ENCODE results near the gene PRKG1. TPM values are rescaled to one million over a fixed set of nuclear protein-coding genes. Genes with fewer than 3 reads are reported as not detected.

The PRKG1 gene
- total RNA-seq, 4 donors from 2014 or later: 24.5 to 46.1 (median 37.1) TPM

DNA sequence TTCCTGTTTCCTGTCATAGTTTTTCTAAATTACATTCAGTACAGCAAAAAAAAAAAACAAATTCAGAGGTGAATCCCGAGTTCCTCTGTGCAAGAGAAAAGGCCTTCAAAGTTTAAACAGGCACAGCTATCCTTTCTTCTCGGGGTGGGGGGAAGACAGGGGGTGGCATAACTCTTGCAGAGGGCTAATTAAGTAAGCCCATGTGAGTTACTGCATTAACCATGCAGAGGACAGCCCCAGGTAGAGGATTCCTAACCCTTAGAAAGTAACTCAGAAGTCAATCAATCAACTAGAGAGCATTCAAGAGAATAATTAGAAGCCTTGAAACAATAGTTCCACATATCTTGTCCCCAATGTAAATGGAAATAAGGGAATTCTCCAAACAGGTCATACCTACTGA, 454.2 kb downstream of the PRKG1 start:
- no peak for DNase-seq (ENCODE audit: extremely low spot score)
- intact Hi-C loops (cut with DNase I): no loop called here
- Histone ChIP-seq H3K9me3 (no peaks in the 10 kb centered on the region), H3K36me3 (no peaks in the 10 kb centered on the region), H3K4me3 (no peak overlapping the region), H3K27me3 (no peaks in the 10 kb centered on the region), H3K27ac (replicated peaks in 1 of 4) (no peak overlapping the region), H3K4me1 (peaks cover 0 to 17% (median 15%) of the 10 kb centered on the region in 4 donors)
- no peak for TF ChIP-seq CTCF (IDR thresholded peaks at IDR 0.05)
- no peak for TF ChIP-seq POLR2AphosphoS5 (IDR thresholded peaks at IDR 0.05)
- TF ChIP-seq POLR2A (IDR thresholded peaks at IDR 0.05; ENCODE audit: low read depth): no peak
- TF ChIP-seq EP300 (IDR thresholded peaks at IDR 0.05): no peak
- 46% methylated on average over 2 of the region's 2 CpGs for WGBS

DNA sequence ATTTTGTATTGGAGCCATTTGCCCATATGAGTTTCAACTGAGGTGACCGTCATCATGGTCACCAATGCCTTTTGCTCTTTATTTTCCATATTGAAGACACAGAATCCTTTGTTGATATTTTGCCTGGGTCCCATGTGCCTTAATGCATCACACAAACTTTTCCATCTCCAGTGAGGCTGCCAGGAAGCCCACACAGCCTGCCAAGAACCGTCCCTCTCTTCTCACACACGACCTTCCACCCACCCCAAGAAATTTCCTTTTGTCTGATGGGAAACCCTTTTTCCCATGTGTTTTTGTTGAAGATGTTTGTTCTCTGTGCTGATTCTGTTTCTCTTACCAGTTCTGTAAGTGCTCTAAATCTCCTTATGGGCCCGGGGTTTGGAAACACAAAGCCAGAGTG, 456.3 kb downstream of the PRKG1 start:
- TF ChIP-seq POLR2AphosphoS5 (IDR thresholded peaks at IDR 0.05): no peak
- no peak for TF ChIP-seq POLR2A (IDR thresholded peaks at IDR 0.05; ENCODE audit: low read depth)
- no peak for TF ChIP-seq CTCF (IDR thresholded peaks at IDR 0.05)
- TF ChIP-seq EP300 (IDR thresholded peaks at IDR 0.05): no peak
- H3K4me1 ChIP-seq: peaks cover 0 to 17% (median 15%) of the 10 kb centered on the region in 4 donors
- 66% methylated on average over 4 of the region's 4 CpGs for WGBS
- H3K27ac ChIP-seq (replicated peaks in 1 of 4): no peak overlapping the region
- no peaks in the 10 kb centered on the region for H3K36me3 ChIP-seq
- H3K9me3 ChIP-seq: no peaks in the 10 kb centered on the region
- H3K4me3 ChIP-seq: no peak overlapping the region
- intact Hi-C loops (cut with DNase I): no loop called here
- DNase-seq (ENCODE audit: extremely low spot score): no peak
- H3K27me3 ChIP-seq: no peaks in the 10 kb centered on the region

GRCh38 chr10:51532044-51532443, 457.8 kb downstream of the PRKG1 start:
- no peak overlapping the region for H3K27ac ChIP-seq (replicated peaks in 1 of 4)
- no peaks in the 10 kb centered on the region for H3K9me3 ChIP-seq
- 92% methylated on average over 4 of the region's 4 CpGs for WGBS
- no peak for DNase-seq (ENCODE audit: extremely low spot score)
- TF ChIP-seq POLR2A (IDR thresholded peaks at IDR 0.05; ENCODE audit: low read depth) (no peak), POLR2AphosphoS5 (IDR thresholded peaks at IDR 0.05) (no peak), EP300 (IDR thresholded peaks at IDR 0.05) (no peak), CTCF (IDR thresholded peaks at IDR 0.05) (no peak)
- peaks cover 0 to 15% (median 14%) of the 10 kb centered on the region in 4 donors for H3K4me1 ChIP-seq
- H3K36me3 ChIP-seq: no peaks in the 10 kb centered on the region
- intact Hi-C loops (cut with DNase I): no loop called here
- H3K4me3 ChIP-seq: no peak overlapping the region
- no peaks in the 10 kb centered on the region for H3K27me3 ChIP-seq

DNA sequence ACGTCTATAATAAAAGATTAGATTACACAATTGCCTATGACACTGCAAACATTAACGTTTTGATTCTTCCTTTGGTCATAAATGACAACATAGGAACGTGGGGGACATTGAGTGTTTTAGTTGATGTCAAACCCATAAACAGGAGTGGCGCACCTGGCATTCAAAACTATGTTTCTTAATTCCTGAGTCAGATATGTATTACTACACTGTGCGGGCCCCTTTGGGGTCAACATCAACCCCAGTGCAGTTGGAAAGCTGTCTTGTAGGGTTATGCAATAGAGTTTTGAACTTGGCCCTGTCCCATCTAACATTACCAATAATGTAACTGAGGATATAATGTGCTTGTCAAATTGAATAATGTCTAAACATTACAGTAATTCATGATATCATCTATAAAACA, 468.6 kb downstream of the PRKG1 start:
- Histone ChIP-seq H3K9me3 (no peaks in the 10 kb centered on the region), H3K27ac (replicated peaks in 1 of 4) (no peak overlapping the region), H3K27me3 (no peaks in the 10 kb centered on the region), H3K4me1 (peaks cover 0 to 6% (median 4%) of the 10 kb centered on the region in 4 donors), H3K4me3 (no peak overlapping the region), H3K36me3 (no peaks in the 10 kb centered on the region)
- 83% methylated on average over 5 of the region's 5 CpGs for WGBS
- no peak for DNase-seq (ENCODE audit: extremely low spot score)
- no peak for TF ChIP-seq POLR2A (IDR thresholded peaks at IDR 0.05; ENCODE audit: low read depth)
- no peak for TF ChIP-seq CTCF (IDR thresholded peaks at IDR 0.05)
- no peak for TF ChIP-seq POLR2AphosphoS5 (IDR thresholded peaks at IDR 0.05)
- no peak for TF ChIP-seq EP300 (IDR thresholded peaks at IDR 0.05)
- intact Hi-C loops (cut with DNase I): no loop called here

DNA sequence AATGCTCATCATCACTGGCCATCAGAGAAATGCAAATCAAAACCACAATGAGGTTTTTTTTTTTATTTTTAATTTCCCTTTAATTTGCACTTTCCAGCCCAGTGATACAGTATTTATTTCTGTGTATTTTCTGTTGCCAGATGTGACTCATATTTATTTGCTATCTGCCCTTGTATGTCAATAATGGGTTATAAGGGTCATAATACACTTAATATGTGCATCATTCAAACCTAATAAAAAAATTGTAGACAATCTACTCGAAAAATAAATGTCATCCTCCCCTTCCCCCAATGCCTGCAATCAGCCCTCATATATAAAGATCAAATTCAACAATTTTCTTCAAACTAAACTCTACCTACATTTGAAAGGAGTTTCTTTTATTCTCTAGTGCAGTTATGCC, 470.6 kb downstream of the PRKG1 start:
- peaks cover 0 to 18% (median 13%) of the 10 kb centered on the region in 4 donors for H3K4me1 ChIP-seq
- H3K27ac ChIP-seq (replicated peaks in 1 of 4): no peak overlapping the region
- no peaks in the 10 kb centered on the region for H3K27me3 ChIP-seq
- no peaks in the 10 kb centered on the region for H3K9me3 ChIP-seq
- no peak for DNase-seq (ENCODE audit: extremely low spot score)
- intact Hi-C loops (cut with DNase I): no loop called here
- H3K36me3 ChIP-seq: no peaks in the 10 kb centered on the region
- no peak overlapping the region for H3K4me3 ChIP-seq
- TF ChIP-seq CTCF (IDR thresholded peaks at IDR 0.05): no peak
- TF ChIP-seq POLR2A (IDR thresholded peaks at IDR 0.05; ENCODE audit: low read depth): no peak
- no peak for TF ChIP-seq EP300 (IDR thresholded peaks at IDR 0.05)
- TF ChIP-seq POLR2AphosphoS5 (IDR thresholded peaks at IDR 0.05): no peak
- WGBS: 91% methylated on average over 1 of the region's 1 CpG

Measured in esophagus muscularis mucosa (tissue), 4 donors.